Measurements from ENCODE around the gene MYLK4. TPM values are rescaled to one million over a fixed set of nuclear protein-coding genes. Genes with fewer than 3 reads are reported as not detected.

Gene MYLK4
- total RNA-seq, 1 donor from 2014 or later: 0.47 TPM

DNA sequence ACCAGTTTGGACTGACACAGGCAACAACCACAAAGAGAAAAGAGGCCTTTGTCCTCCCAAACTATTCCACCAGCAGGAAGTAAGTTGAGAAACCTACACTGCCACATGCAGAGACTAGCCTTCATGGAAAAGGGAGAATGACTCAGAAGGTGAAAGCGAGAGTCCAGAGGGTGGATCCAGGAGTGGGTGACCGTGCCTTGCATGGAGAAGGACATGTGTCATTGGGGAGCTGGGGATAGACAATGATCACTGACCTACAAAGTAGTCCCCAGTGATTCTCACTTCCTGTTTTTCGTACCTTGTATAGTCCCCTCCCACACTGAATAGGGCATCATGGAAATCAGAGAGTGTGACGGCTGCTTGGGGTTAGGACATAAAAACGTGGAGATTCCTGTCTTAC lies 91.9 kb downstream of the MYLK4 start:
- no peak for DNase-seq

DNA sequence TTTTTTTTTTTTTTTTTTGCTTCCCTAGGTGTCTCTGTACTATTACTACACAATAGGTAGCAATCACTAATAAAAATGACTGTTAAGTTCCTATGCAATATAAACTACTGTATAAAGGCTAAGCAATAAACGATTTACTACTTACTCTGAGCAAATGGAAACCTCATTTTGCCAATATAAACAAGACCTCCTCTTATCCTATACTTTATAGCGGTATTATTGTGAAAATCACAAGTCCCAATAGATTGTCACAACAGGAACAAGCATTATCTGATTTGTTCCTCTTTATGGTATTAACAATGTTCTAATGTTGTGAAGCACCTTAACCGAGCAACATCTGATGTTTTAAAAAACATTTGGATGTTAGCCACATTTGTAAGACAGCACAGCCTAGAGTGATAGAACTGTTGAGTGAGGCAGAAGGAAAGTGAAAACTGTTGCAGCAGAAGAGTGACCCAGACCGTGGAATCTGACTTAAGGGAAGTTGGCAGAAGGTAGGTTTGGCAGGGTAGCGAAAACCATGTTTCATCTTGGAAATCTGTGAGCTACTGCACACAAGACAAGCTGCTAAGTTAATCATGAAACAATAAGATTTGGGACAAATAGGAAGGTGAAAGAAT lies 94.2 kb downstream of the MYLK4 start:
- DNase-seq: no peak

DNA sequence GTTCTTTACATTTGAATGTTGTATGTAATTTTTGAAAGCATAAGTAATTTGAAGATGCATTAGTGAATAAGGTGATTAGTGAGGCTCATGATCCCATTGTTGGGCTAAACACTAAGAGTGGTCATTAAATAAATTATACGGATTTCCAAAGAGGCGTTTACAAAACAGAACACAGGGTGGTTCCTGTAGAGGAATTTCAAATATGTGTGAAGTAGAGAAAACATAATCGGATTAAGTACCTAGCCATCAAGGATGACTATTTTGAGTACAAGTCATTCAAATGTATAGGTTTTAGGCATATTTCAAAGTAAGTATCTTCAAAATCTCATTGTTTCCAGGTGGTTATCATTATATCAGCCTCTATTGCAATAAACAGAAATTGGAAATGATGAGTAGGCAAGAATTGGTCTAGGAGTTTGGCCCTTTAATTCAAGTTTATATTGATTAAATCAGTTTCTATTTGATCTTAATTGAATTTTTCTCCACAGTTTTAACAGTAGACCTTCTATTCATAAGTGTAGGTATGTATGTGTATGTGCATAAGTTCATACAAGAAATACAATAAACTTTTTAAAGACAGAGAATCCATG lies 94.8 kb downstream of the MYLK4 start:
- DNase-seq: no peak

DNA sequence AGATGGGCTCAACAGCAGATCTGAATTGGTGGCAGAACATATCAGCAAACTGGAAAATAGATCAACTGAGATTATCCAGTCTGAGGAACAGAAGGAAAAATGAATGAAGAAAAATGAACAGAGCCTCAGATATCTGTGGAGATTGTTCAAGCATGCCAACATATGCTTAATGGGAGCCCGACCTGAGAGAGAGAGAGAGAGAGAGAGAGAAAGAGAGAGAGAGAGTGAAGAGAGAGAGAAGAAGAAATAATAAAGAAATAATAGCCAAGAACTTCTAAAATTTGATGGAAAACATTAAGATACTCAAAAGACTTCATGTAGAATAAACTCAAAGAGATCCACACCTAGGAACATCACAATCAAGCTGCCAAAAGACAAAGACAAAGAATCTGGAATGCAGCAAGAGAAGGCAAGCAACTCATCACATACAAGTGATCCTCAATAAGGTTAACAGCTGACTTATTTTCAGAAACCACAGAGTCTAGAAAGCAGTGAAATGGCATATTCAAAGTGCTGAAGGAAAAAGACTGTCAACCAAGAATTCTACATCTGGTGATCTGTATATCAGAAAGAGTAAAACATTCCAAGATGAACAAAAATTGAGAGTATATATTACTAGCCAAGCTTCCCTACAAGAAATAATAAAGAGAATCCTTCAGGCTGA lies 97.2 kb downstream of the MYLK4 start:
- DNase-seq: no peak

DNA sequence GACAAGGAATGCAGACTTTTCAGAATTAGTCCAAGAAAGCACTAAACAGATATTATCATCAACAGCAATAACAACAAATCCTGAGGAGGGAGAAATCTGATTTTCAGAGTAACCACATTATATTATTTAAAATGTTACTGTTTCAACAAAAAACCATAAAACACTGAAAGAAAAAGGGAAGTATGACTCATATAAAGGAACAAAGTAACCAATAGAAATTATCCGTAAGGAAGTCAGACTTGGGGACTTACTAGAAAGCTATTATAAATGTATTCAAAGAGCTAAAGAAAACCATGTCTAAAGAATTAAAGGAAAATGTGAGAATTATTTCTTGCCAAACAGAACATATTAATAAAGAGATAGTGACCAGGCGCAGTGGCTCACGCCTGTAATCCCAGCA lies 98.1 kb downstream of the MYLK4 start:
- no peak for DNase-seq

DNA sequence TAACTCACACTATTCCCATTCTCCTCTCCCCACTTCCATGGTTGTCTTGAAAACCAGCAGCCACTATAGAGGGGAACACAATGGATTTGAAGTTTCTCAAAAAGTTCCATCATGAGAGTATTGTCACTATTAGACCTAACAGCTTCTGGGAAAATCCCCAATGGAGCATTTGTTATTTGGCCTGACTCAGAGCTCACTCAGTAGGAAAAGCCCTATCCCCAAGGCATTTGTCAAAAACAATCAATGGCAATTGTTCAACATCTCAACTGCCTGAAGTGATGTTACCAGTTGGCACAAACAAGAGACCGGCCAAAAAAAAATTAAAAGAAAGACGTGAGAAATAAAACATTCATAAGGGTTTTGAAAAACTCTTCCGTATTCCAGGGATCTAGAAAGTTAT lies 98.8 kb downstream of the MYLK4 start:
- DNase-seq: no peak

DNA sequence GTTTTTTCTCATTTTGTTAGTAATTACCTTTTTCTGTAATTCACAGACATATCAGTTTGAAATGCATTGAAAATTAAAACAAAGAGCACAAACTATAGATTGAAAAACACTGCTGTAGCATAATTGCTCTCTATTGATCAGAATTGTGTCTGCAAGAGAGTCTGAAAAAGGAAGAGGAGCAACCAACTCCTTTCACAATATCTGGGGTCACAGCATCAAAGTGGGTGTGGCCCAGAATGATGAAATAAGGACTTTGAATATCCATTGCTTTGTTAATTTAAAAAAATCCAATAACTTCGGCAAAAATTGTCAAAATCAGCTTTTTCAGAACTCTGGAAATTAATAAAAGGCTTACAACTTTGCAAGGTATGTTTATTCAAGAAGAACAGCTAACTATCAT lies 99.2 kb downstream of the MYLK4 start:
- DNase-seq: no peak

DNA sequence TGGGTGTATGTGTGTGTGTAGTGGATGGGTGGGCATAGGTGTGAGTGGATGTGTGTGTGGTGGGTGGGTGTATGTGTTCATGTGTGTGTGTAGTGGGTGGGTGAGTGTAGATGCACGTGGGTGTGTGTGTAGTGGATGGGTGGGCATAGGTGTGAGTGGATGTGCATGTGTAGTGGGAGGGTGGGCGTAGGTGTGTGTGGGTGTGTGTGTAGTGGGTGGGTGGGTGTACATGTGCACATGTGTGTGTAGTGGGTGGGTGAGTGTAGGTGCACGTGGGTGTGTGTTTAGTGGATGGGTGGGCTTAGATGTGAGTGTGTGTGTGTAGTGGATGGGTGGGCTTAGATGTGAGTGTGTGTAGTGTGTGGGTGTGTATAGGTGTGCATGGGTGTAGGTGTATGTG lies 104.4 kb downstream of the MYLK4 start:
- DNase-seq: no peak

DNA sequence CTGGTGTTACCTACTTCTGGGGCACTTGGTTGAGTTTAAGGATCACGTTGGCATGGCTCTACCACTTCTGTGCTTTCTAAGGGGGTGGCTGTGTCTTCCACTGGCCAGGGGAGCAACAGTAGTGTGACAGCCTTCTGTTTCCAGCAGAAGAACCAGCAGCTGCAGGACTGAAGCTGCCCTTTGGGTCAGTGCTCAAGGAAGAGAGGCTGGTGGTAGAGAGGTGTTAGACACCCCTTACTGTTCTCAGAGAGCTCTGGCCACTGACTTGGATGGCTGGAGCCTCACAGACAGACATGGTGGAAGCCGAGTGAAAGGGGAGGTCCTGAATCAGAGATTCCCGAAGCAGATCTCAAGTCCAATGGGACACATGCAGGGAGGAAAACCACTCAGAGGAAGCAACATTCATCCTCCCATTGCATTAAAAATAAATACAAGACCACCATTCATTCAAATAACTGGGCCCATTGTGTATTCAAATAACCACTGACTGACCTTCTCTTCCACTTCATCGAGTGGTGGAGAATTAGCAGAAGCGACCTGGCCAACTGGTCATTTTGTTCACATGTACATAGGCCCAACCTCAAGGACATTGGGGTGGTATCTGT lies 106.7 kb downstream of the MYLK4 start:
- DNase-seq: no peak

DNA sequence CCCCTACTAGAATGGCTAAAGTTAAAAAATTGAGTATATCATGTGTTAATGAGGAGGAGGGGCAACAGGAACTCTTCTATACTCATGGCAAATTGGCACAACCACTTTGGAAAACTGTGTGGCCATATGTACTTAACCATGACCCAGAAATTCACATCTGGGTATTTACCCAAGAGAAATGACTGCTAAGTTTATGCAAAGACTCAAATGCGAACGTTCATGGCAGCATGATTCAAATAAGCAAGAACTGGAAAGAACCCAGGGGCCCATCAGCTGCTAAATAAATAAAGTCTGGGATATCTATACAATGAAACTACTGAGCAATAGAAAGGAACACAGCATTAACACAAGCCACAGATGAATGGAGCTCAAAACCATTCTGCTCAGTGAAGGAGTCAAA lies 107.6 kb downstream of the MYLK4 start:
- DNase-seq: no peak

DNA sequence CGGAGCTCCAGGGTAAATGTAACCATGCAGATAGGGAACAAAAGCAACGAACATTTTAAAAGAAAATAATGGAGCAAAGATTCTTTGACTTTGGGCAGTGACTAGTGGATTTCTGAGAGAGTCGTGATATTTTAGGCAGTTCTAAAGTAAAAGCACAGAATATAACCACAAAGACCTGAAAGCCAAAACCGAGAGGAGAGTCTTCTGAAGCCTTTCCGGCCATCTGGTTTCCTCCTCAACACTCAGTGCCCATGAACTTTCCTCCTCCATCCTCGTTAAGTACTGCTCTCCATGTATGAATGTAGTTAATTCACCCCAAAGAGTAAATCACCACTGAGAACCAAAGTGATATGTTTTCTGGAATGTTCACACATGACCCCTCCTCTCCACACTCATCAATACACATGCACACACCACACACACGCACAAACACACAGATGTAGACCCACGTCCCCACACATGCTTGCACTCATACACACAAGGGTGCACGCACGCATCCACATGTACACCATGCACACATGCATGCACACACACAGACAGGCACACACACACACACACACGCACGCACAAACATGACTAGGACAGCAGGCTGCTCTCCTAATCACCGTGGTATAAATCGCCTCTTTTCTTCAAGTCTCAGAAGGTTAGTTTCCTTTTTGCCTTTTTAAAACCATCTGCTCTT lies 109.5 kb downstream of the MYLK4 start:
- DNase-seq: no peak

DNA sequence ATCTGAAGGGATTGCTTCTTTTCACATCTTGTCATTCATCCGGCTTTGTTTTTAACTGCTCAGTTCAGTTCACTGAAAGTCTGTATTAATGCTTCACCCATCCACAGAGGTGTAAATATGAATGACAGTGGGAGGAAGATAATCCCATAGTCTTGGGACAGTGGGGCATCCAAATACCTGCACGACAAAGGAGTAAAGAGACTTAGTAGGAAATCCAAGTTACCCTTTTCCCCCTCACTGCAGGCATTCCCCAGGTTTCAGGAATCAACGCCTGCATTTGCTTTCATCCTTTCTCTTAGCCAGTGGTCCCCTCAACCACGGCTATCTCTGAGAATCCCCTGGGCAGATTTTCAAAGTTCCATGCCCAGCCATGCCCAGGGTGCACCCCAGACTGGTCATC lies 110.2 kb downstream of the MYLK4 start:
- DNase-seq: no peak

DNA sequence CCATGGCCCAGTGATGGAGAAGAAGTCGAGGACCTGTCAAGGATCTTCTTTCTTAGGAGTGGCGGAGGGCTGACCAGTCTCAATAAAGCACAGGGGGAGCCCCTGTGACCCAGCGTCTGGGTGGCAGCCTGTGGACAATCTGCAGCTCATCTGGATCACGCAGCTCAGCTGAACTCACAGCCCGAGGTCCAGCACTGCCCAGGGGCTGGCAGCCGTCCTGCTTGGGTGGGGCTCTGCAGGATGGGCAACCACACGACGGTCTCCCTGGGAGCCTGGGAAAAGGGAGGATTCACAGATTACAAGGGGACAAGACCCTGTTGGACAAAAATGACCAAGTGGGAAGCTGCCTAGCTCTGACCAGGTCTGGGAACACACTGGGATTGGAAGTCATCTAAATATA lies 110.8 kb downstream of the MYLK4 start:
- no peak for DNase-seq

DNA sequence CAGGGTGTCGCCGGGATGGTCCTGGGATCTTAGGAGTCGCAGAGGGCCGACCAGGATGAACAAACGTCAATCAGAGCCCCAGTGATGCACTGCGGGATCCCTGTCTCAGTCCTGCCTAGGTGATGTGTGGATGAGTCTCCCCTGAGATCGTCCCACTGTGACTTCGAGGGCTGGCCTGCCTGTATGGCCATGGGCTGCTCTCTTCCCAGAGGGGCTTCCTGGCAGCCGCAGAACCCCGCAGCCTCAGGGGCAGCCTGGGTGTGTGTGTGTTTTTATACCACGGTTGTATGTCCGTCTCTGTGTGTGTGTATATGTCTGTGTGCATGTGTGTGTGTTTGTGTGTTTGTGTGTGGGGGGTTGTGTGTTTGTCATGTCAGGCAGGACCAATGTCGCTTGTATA lies 111.6 kb downstream of the MYLK4 start:
- DNase-seq: no peak

DNA sequence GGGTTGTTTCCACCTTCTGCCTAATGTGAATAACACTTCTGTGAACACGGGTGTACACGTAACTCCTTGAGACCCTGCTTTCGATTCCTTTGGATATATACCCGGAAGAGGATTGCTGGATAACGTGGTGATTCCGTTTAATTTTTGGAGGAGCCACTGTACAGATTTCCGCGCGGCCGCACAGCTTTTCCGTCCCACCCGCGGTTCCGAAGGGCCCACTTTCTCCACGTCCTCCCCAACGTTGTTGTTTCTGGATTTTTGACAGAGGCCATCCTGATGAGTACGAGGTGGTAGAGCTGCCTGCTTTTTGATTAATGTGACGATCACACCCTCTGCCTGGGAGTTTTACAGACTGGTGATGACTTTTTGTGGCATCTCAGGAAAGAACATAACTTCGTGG lies 114.0 kb downstream of the MYLK4 start:
- DNase-seq: no peak

DNA sequence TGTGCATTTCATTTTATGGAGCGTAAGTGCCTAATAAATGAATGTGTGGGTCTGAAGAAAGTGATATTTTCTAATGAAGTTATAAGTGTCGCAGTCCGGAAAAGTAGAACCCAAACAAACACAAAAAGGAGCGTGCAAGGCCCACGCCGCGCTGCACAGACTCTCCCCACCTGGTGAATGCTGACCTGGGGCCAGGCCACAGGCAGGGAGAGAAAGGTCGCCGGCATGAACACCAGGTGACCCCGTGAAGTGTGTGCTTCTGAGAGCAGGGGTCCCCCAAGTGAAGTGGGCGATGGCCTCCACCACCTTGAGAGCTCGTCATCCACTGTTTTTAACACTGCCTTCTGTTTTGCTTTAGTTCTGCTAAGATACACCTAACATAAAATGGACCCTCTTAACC lies 114.8 kb downstream of the MYLK4 start:
- DNase-seq: no peak

DNA sequence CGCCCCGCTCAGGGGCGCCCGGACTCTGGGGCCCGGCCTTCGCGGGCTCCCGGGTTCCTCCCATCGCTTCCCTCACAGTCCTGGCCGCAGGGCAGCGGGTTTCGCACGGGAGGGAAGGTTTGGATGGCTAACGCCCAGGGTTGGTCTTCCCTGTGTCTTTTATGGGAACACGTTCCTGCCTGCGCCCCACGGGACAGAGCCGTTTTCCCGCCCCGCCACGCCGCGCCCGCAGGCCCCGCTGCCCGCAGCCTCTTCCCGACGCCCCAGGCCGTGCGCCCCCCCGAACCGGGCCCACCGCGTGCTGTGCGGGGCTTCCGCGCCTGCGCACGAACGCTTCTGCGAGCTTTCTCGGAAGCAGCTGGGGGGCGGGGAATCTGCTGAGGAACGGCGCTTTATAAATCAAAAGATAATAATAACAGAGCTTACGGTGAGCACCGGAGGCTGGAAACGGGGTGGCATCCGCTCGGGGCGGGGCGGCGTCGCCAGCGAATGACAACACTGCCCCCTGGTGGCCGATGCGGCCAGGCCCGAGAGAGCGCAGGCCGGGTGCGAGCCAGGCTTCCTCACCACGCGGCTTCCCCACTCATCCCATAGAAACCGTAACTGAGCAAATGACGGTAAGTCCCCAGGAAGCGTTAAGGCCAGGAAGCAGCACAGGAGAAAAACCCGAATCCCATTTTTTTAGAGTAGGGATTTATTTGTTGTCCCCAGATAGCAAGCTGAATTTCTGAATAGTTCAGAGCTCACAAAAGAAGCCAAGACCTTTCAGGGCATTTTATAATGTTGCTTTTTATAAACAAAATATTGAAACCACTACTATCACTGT lies 116.4 kb downstream of the MYLK4 start:
- peak; percentile 70 for DNase-seq

DNA sequence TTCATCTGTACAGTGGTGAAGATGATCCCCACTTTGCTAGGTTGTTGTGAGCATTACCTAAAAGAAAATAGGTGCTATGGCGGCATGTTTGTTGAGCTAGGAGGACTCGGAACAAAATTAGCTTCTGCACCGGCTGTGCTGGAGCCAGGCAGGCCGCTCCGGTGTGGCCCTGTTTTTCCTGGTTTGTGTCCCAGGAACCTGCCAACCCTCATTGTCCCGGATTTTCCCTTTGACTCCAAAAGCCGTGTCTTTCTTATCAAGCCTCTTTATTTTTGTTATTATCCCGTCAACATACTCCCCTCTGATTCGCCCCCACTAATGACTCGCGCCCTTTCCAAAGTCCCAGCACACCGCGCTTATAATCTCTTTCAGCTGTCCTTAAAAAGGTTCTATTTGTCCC lies 117.0 kb downstream of the MYLK4 start:
- no peak for DNase-seq

DNA sequence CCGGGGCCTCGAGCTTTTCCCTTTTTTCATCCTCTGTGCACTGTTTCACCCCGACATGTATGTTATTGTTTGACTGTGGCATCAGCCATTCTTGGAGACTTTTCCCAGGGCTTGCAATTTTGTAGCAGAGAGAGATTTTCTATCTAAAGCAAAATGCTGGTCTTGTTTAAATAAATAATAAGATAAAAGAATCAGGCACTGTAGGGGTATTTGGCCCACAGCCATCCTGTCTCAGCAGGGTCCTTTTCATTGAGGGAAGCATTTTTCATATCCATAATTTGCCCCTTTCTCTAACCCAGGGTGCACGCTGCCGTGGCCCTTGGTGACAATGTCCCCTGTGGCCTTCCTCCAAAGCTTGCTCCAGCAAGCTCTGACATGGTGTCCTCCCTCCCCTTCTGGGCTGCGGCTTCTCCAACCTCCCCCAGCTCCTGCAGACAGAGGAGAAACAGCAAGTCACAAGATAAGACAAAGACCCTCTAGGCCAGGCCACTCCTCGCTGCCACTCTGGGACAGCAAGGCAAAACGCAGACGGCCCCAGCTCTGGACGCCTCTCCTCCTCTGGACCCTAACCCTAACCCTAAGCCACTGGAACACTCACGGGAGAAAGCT lies 117.6 kb downstream of the MYLK4 start:
- no peak for DNase-seq

DNA sequence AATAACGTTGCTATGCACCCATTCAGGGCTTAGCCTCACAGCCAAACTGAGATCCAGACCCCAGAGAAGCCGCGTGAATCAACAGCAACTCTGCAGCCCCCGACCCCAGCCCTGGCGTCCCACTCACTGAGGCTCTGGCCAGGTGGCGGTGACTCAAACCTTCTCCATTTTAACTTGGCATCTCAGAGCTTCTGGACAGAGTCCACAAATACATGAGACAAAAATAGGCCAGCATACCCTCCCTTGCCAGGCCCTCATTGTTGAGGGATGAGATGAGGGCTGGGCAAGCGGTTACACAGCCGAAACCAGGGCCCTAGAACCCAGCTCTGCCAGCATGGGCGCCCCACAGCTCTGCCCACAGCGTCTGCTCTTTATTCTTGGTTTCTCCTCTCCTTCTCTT lies 118.4 kb downstream of the MYLK4 start:
- DNase-seq: no peak

DNA sequence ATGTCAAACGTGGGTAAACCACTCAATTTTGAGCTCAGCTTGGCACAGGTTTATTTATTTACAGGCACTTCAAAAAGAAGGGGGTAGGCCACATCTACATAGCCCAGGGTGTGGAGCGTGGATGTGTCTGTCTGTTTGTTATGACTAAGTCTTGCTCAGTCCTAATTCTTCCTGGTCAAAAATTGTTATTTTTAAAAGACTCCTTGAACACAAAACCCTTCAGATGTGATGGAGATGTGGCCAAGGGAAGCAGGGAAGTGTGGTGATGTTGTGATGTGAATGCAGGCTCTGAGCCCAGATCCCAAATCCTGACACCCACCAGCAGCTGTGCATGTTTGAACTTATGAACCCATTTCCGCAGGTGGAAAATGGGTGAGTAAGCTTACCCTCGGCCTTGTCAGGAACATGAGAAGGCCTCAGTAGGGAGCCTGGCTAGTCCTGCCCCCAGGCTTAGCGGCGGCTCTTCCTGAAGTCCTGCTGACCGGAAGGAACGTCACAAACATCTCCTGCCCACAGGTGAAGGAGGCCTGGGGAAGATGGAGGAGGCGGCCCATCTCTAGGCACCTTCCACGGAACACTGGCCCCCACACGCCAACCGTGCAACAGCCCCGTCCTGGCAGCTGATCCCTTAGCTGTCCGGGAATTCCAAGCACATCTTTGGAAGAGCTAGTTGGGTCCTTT lies 119.7 kb downstream of the MYLK4 start:
- DNase-seq: no peak
